ENCODE results near the gene CDKN1C. TPM values are rescaled to one million over a fixed set of nuclear protein-coding genes. Genes with fewer than 3 reads are reported as not detected.

Gene CDKN1C
- total RNA-seq, 1 donor from 2014 or later: 67.3 TPM

GRCh38 chr11:2903672-2904011 is 18.1 kb upstream of the CDKN1C start:
- DNase-seq (ENCODE audit: extremely low spot score in 2 of 2): no peak
- H3K27ac ChIP-seq: no peak overlapping the region
- intact Hi-C loops (cut with DNase I): no loop called here

GRCh38 chr11:2902784-2903671 is 17.5 kb upstream of the CDKN1C start:
- Histone ChIP-seq H3K9me3 (no peaks in the 10 kb centered on the region), H3K4me3 (peak overlapping the region; percentile 67 to 77), H3K36me3 (no peaks in the 10 kb centered on the region), H3K4me1 (peaks cover 50% of the 10 kb centered on the region), H3K27ac (peak overlapping the region; percentile 93), H3K27me3 (no peaks in the 10 kb centered on the region)
- TF ChIP-seq POLR2A (IDR thresholded peaks at IDR 0.05) (no peak), POLR2AphosphoS5 (IDR thresholded peaks at IDR 0.05; ENCODE audit: insufficient read depth in 1 of 2, low read depth in 1 of 2) (no peak), CTCF (IDR thresholded peaks at IDR 0.05) (no peak)
- no peak for DNase-seq (ENCODE audit: extremely low spot score in 2 of 2)
- intact Hi-C loops (cut with DNase I): no loop called here

More at GRCh38 chr11:2903672-2904011, 18.1 kb upstream of the CDKN1C start:
- no peaks in the 10 kb centered on the region for H3K27me3 ChIP-seq
- TF ChIP-seq CTCF (IDR thresholded peaks at IDR 0.05) (no peak), POLR2AphosphoS5 (IDR thresholded peaks at IDR 0.05; ENCODE audit: insufficient read depth in 1 of 2, low read depth in 1 of 2) (no peak), POLR2A (IDR thresholded peaks at IDR 0.05) (no peak)
- H3K4me3 ChIP-seq: no peak overlapping the region
- no peaks in the 10 kb centered on the region for H3K36me3 ChIP-seq
- no peaks in the 10 kb centered on the region for H3K9me3 ChIP-seq
- H3K4me1 ChIP-seq: peaks cover 46% of the 10 kb centered on the region

GRCh38 chr11:2901854-2902783 is 16.5 kb upstream of the CDKN1C start:
- Histone ChIP-seq H3K4me1 (peaks cover 50% of the 10 kb centered on the region), H3K36me3 (no peaks in the 10 kb centered on the region), H3K4me3 (peak overlapping the region; percentile 67 to 77), H3K9me3 (no peaks in the 10 kb centered on the region), H3K27ac (peak overlapping the region; percentile 93), H3K27me3 (no peaks in the 10 kb centered on the region)
- peak in 1 of 2 donors; percentile 97 for DNase-seq (ENCODE audit: extremely low spot score in 2 of 2)
- intact Hi-C loops (cut with DNase I): no loop called here
- TF ChIP-seq POLR2AphosphoS5 (IDR thresholded peaks at IDR 0.05; ENCODE audit: insufficient read depth in 1 of 2, low read depth in 1 of 2) (peak; percentile 49 to 85), POLR2A (IDR thresholded peaks at IDR 0.05) (no peak)

- Histone ChIP-seq H3K27me3 (no peaks in the 10 kb centered on the region), H3K4me3 (peak overlapping the region; percentile 67 to 77), H3K27ac (peak overlapping the region; percentile 93), H3K36me3 (no peaks in the 10 kb centered on the region), H3K9me3 (no peaks in the 10 kb centered on the region), H3K4me1 (peaks cover 50% of the 10 kb centered on the region)
- TF ChIP-seq POLR2AphosphoS5 (IDR thresholded peaks at IDR 0.05; ENCODE audit: insufficient read depth in 1 of 2, low read depth in 1 of 2) (no peak), CTCF (IDR thresholded peaks at IDR 0.05) (no peak), POLR2A (IDR thresholded peaks at IDR 0.05) (no peak)
- intact Hi-C loops (cut with DNase I): no loop called here
- DNase-seq (ENCODE audit: extremely low spot score in 2 of 2): no peak
These were observed 15.7 kb upstream of the CDKN1C start for GRCh38 chr11:2901196-2901796.
